Sigmoid colon (tissue), 3 donors: ENCODE data around the gene HOXD13.

Experiments
- CTCF ChIP-seq, 4 experiments: fragments of 450-650 bp in 3 of 4; fragments of 200-600 bp in 1 of 4; IDR thresholded peaks; one replicate each; pipeline ENCODE4 v1.5.1; 2016 to 2019; ENCODE audit warnings: antibody characterized with exemption in 4 of 4, mild to moderate bottlenecking in 3 of 4, moderate library complexity in 2 of 4
- POLR2A ChIP-seq, 2 donors: fragments of 450-650 bp; IDR thresholded peaks; one replicate each; pipeline ENCODE4 v1.6.1; 2016; ENCODE audit warnings: antibody characterized with exemption in 2 of 2, mild to moderate bottlenecking in 2 of 2, moderate library complexity in 2 of 2

GRCh38 chr2:176127774-176128072, 35.2 kb downstream of the HOXD13 start:
- TF ChIP-seq CTCF (IDR thresholded peaks at IDR 0.05), result no peak
- no peak for TF ChIP-seq POLR2A (IDR thresholded peaks at IDR 0.05)
